Endothelial cell of umbilical vein (primary cell): ENCODE measurements around the gene NAPB. TPM values are rescaled to one million over a fixed set of nuclear protein-coding genes. Genes with fewer than 3 reads are reported as not detected.

Experiments
- BruUV-seq: library from RNA; stranded (reverse); fragments of 400-500 nt; replicated peaks from 2 replicates; lab custom pipeline; 2021; lab: Mats Ljungman, UMichigan
- CTCF ChIA-PET: fragments of 300-600, 350-600 bp; sonication (Branson Sonifier 250); formaldehyde crosslinking; loops from one replicate; lab custom pipeline; 2021; ENCODE audit warnings: antibody characterized with exemption, inconsistent platforms; lab: Charles Lee
- POLR2A ChIA-PET: fragments of 300-600, 350-600 bp; sonication (Branson Sonifier 250); formaldehyde crosslinking; loops from one replicate; lab custom pipeline; 2021; ENCODE audit warnings: antibody characterized with exemption, inconsistent platforms; lab: Charles Lee
- DNase-seq: peaks from one replicate; pipeline ENCODE4 v3.0.0-alpha.2; 2011; ENCODE audit warnings: low read depth, low spot score
- FAIRE-seq: peaks from 2 replicates; lab custom pipeline; 2011; peaks lifted over from hg19 to GRCh38; lab: Jason Lieb, UNC
- H2AFZ ChIP-seq: 2 replicates; pipeline ENCODE4 v1.6.0; 2012; ENCODE audit warnings: low read depth, low read length, control low read depth, inconsistent platforms
- H3K27ac ChIP-seq: 2 replicates; pipeline ENCODE4 v1.5.1; 2011; ENCODE audit warnings: low read depth, mild to moderate bottlenecking, control low read depth, low read length, moderate library complexity; ENCODE audit not compliant: insufficient read depth
- H3K27me3 ChIP-seq, 2 experiments: 2 replicates each; pipeline versions ENCODE4 v1.6.0 to v1.6.1; 2011; ENCODE audit warnings: low read length in 2 of 2, mixed read lengths in 1 of 2; ENCODE audit not compliant: control insufficient read depth in 2 of 2, insufficient read depth in 2 of 2
- H3K36me3 ChIP-seq, 2 experiments: 2 replicates in 1 of 2; 3 replicates in 1 of 2; pipeline ENCODE4 v1.5.1; 2011; ENCODE audit warnings: low read length in 2 of 2, mild to moderate bottlenecking in 1 of 2, moderate library complexity in 1 of 2; ENCODE audit not compliant: control insufficient read depth in 2 of 2, insufficient read depth in 2 of 2; ENCODE audit errors: extremely low read depth in 1 of 2
- H3K4me1 ChIP-seq: 3 replicates; pipeline ENCODE4 v1.5.1; 2011; ENCODE audit warnings: mild to moderate bottlenecking, low read length; ENCODE audit not compliant: control insufficient read depth, insufficient read depth; ENCODE audit errors: extremely low read depth
- H3K4me2 ChIP-seq: 2 replicates; pipeline ENCODE4 v1.6.1; 2011; ENCODE audit warnings: low read length, control low read depth, mixed read lengths; ENCODE audit not compliant: insufficient read depth
- H3K4me3 ChIP-seq, 3 experiments: fragments of 200-600 bp in 1 of 3; sonication (generic), shearing (Covaris generic) in 1 of 3; replicated peaks in 1 of 3; 2 replicates each; pipeline ENCODE4 v1.5.1; 2011 to 2016; ENCODE audit warnings: control low read depth in 3 of 3, low read length in 3 of 3, mild to moderate bottlenecking in 2 of 3, inconsistent platforms in 1 of 3, low read depth in 1 of 3, moderate library complexity in 1 of 3; ENCODE audit not compliant: insufficient read depth in 1 of 3
- H3K79me2 ChIP-seq: 2 replicates; pipeline ENCODE4 v1.6.0; 2012; ENCODE audit warnings: low read length, inconsistent platforms; ENCODE audit not compliant: control insufficient read depth, insufficient read depth
- H3K9ac ChIP-seq: replicated peaks from 2 replicates; pipeline ENCODE3; 2011; ENCODE audit warnings: low read length, control low read depth; ENCODE audit not compliant: insufficient read depth; ENCODE audit errors: extremely low read depth
- H3K9me1 ChIP-seq: replicated peaks from 3 replicates; pipeline ENCODE4 v1.6.0; 2011; ENCODE audit warnings: mild to moderate bottlenecking, low read length; ENCODE audit not compliant: control insufficient read depth, insufficient read depth; ENCODE audit errors: extremely low read depth
- H3K9me3 ChIP-seq: replicated peaks from 2 replicates; pipeline ENCODE4 v1.5.1; 2012; ENCODE audit warnings: low read length, inconsistent platforms; ENCODE audit not compliant: control insufficient read depth, insufficient read depth
- H4K20me1 ChIP-seq: replicated peaks from 2 replicates; pipeline ENCODE3; 2011; ENCODE audit warnings: mild to moderate bottlenecking, low read length; ENCODE audit not compliant: control insufficient read depth, insufficient read depth; ENCODE audit errors: extremely low read depth
- GATA2 ChIP-seq: IDR thresholded peaks from 2 replicates; pipeline ENCODE4 v1.7.0; 2011; ENCODE audit warnings: low read depth, mild to moderate bottlenecking, moderate library complexity, mixed read lengths, low read length; ENCODE audit not compliant: insufficient read length, insufficient read depth
- JUN ChIP-seq: IDR thresholded peaks from 2 replicates; pipeline ENCODE4 v1.6.1; 2011; ENCODE audit warnings: borderline replicate concordance, low read depth; ENCODE audit not compliant: insufficient read length, insufficient read depth
- MYC ChIP-seq: IDR thresholded peaks from one replicate; pipeline ENCODE4 v1.6.1; 2011; ENCODE audit warnings: mild to moderate bottlenecking, low read depth, low read length
- POLR2AphosphoS5 ChIP-seq: IDR thresholded peaks from 2 replicates; pipeline ENCODE4 v1.6.1; 2012; ENCODE audit warnings: low read depth, mild to moderate bottlenecking, control low read depth, low read length, moderate library complexity; ENCODE audit not compliant: insufficient read depth
- dilution Hi-C: fragments of 300-500 bp; cut with MboI; formaldehyde crosslinking; loops from one replicate; pipeline ENCODE4 v1.15.0; 2019; ENCODE audit warnings: low sequenced_read_pairs; ENCODE audit not compliant: extremely low pct_ligation_motif_present
- intact Hi-C: fragments of 100-400 bp; cut with micrococcal nuclease; formaldehyde crosslinking; loops from one replicate; pipeline ENCODE4 v1.10.0; 2022
- polyA plus RNA-seq, 4 experiments: library from polyadenylated mRNA; depleted of rRNA in 3 of 4; stranded (reverse) in 3 of 4; unstranded in 1 of 4; fragments of >200 nt; gene quantifications; 2 replicates each; pipeline versions ENCODE4 v1.2.1 to v1.2.3, GENCODE V29; 2011 to 2012; ENCODE audit warnings: missing spikeins in 1 of 4
- total RNA-seq: library from RNA; stranded (reverse); gene quantifications from 2 replicates; pipeline ENCODE4 v1.2.3, GENCODE V29; 2021
- TF ChIP-seq, protein P1 (sequence below), 2 donors: IDR thresholded peaks; 1 replicate in 1 of 2; 2 replicates in 1 of 2; pipeline ENCODE4 v1.5.1; 2011; ENCODE audit warnings: low read length in 2 of 2, mild to moderate bottlenecking in 2 of 2, moderate library complexity in 2 of 2, control low read depth in 1 of 2, inconsistent platforms in 1 of 2, low read depth in 1 of 2; ENCODE audit not compliant: insufficient read depth in 1 of 2; ENCODE audit errors: extremely low read depth in 1 of 2

Gene NAPB
- total and polyA plus RNA-seq, 2 donors (not counting 3 experiments of a cell fraction or from before 2014, with no cell fraction given), result 4.7 to 10.1 TPM

DNA sequence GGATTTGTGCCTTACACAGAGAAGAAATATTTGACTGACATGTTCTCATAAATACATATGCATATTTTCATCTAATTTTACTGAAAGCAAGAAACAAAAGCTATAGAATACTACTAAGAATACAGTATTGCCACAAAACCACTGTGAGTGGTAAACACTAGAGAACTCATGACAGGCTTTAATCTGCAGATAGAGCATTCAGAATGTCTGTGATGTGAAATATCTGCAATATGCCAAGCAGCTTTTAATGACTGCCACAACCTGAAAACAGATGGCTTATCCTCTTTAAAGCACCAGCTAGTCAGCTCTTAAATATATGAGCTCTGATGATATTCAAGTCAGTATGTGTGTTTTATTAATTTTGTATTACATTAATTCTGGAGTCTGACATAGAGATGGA lies 3.4 kb downstream of the NAPB start:
- H3K36me3 ChIP-seq, result no peaks in the 10 kb centered on the region
- dilution Hi-C loops, result no loop called here
- H3K4me3 ChIP-seq, result no peak overlapping the region
- DNase-seq (no peak), FAIRE-seq (no peak)
- TF ChIP-seq JUN, result no peak
- TF ChIP-seq MYC, result no peak
- no peak for TF ChIP-seq GATA2
- TF ChIP-seq, protein P1, sequence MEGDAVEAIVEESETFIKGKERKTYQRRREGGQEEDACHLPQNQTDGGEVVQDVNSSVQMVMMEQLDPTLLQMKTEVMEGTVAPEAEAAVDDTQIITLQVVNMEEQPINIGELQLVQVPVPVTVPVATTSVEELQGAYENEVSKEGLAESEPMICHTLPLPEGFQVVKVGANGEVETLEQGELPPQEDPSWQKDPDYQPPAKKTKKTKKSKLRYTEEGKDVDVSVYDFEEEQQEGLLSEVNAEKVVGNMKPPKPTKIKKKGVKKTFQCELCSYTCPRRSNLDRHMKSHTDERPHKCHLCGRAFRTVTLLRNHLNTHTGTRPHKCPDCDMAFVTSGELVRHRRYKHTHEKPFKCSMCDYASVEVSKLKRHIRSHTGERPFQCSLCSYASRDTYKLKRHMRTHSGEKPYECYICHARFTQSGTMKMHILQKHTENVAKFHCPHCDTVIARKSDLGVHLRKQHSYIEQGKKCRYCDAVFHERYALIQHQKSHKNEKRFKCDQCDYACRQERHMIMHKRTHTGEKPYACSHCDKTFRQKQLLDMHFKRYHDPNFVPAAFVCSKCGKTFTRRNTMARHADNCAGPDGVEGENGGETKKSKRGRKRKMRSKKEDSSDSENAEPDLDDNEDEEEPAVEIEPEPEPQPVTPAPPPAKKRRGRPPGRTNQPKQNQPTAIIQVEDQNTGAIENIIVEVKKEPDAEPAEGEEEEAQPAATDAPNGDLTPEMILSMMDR (IDR thresholded peaks at IDR 0.05; ENCODE audit: extremely low read depth in 1 of 2, insufficient read depth in 1 of 2, low read depth in 1 of 2, low read length in 2 of 2), result no peak
- TF ChIP-seq POLR2AphosphoS5, result no peak
- no peaks in the 10 kb centered on the region for H3K27me3 ChIP-seq
- intact Hi-C loops, result no loop called here
- H3K9me1 ChIP-seq, result no peaks in the 10 kb centered on the region
- no peak overlapping the region for H2AFZ ChIP-seq
- no peaks in the 10 kb centered on the region for H3K9me3 ChIP-seq
- peaks cover 68% of the 10 kb centered on the region for H3K79me2 ChIP-seq
- H4K20me1 ChIP-seq, result no peaks in the 10 kb centered on the region
- peaks cover 8% of the 10 kb centered on the region for H3K4me1 ChIP-seq
- H3K4me2 ChIP-seq, result no peak overlapping the region
- CTCF ChIA-PET, result interaction anchor here (1.3 to 2.0 kb wide), 3 partner anchors 38 to 367 kb away, joined by 3 to 4 read pairs (median 4); no protein-coding TSS in a partner anchor
- no TSS peak for BruUV-seq
- POLR2A ChIA-PET, result no interaction called here
- no peak overlapping the region for H3K9ac ChIP-seq
- no peak overlapping the region for H3K27ac ChIP-seq
